Measurements from ENCODE around the gene YWHAQ. TPM values are rescaled to one million over a fixed set of nuclear protein-coding genes. Genes with fewer than 3 reads are reported as not detected.
A peak's percentile ranks its signal among the peaks of the same experiment; 100 is the strongest.

Gene YWHAQ
- total and polyA plus RNA-seq, 8 donors, result 104 to 226 (median 150) TPM

GRCh38 chr2:9652267-9652666 is 21.5 kb upstream of the YWHAQ start:
- no peak for TF ChIP-seq POLR2AphosphoS5 (IDR thresholded peaks at IDR 0.05)
- TF ChIP-seq EP300 (IDR thresholded peaks at IDR 0.05), result no peak
- TF ChIP-seq POLR2A (IDR thresholded peaks at IDR 0.05), result no peak
- TF ChIP-seq CTCF (IDR thresholded peaks at IDR 0.05), result no peak
- Histone ChIP-seq H3K4me1 (peaks cover 0 to 4% (median 0%) of the 10 kb centered on the region in 4 donors), H3K36me3 (no peaks in the 10 kb centered on the region), H3K9me3 (no peaks in the 10 kb centered on the region), H3K27ac (no peak overlapping the region), H3K27me3 (no peaks in the 10 kb centered on the region), H3K4me3 (no peak overlapping the region)
- DNase-seq, result no peak
- intact Hi-C loops (cut with DNase I; ENCODE audit: low total_unique reads), result no loop called here
- WGBS, 5 donors, result 44 to 96% (median 87%) methylated on average over 1 of the region's 1 CpG

GRCh38 chr2:9650119-9650821 is 19.5 kb upstream of the YWHAQ start:
- WGBS, 5 donors, result 61 to 82% (median 76%) methylated on average over 4 of the region's 4 CpGs
- Histone ChIP-seq H3K9me3 (no peaks in the 10 kb centered on the region), H3K27ac (no peak overlapping the region), H3K36me3 (no peaks in the 10 kb centered on the region), H3K27me3 (no peaks in the 10 kb centered on the region), H3K4me1 (peaks cover 0 to 5% (median 2%) of the 10 kb centered on the region in 4 donors), H3K4me3 (no peak overlapping the region)
- TF ChIP-seq POLR2A (IDR thresholded peaks at IDR 0.05), result no peak
- TF ChIP-seq POLR2AphosphoS5 (IDR thresholded peaks at IDR 0.05), result no peak
- no peak for TF ChIP-seq EP300 (IDR thresholded peaks at IDR 0.05)
- TF ChIP-seq CTCF (IDR thresholded peaks at IDR 0.05), result no peak
- intact Hi-C loops (cut with DNase I; ENCODE audit: low total_unique reads), result no loop called here
- DNase-seq, result no peak

GRCh38 chr2:9649261-9649660 is 18.5 kb upstream of the YWHAQ start:
- TF ChIP-seq EP300 (IDR thresholded peaks at IDR 0.05), result no peak
- no peak for TF ChIP-seq CTCF (IDR thresholded peaks at IDR 0.05)
- TF ChIP-seq POLR2AphosphoS5 (IDR thresholded peaks at IDR 0.05), result no peak
- TF ChIP-seq POLR2A (IDR thresholded peaks at IDR 0.05), result no peak
- 50 to 76% (median 59%) methylated on average over 6 of the region's 6 CpGs for WGBS, 5 donors
- no peaks in the 10 kb centered on the region for H3K27me3 ChIP-seq
- peaks cover 4 to 15% (median 11%) of the 10 kb centered on the region in 4 donors for H3K4me1 ChIP-seq
- peak in 1 of 2 donors; percentile 26 for DNase-seq
- no peaks in the 10 kb centered on the region for H3K9me3 ChIP-seq
- no peaks in the 10 kb centered on the region for H3K36me3 ChIP-seq
- intact Hi-C loops (cut with DNase I; ENCODE audit: low total_unique reads), result no loop called here
- no peak overlapping the region for H3K27ac ChIP-seq
- no peak overlapping the region for H3K4me3 ChIP-seq

GRCh38 chr2:9648821-9649220 is 18.0 kb upstream of the YWHAQ start:
- WGBS, 5 donors, result 40 to 87% (median 60%) methylated on average over 7 to 10 of the region's 10 CpGs
- peaks cover 5 to 19% (median 13%) of the 10 kb centered on the region in 4 donors for H3K4me1 ChIP-seq
- intact Hi-C loops (cut with DNase I; ENCODE audit: low total_unique reads), result no loop called here
- H3K27ac ChIP-seq, result peak overlapping the region in 1 of 5 donors; percentile 11
- TF ChIP-seq POLR2AphosphoS5 (IDR thresholded peaks at IDR 0.05) (no peak), POLR2A (IDR thresholded peaks at IDR 0.05) (no peak), EP300 (IDR thresholded peaks at IDR 0.05) (no peak), CTCF (IDR thresholded peaks at IDR 0.05) (no peak)
- DNase-seq, result peak in 1 of 2 donors; percentile 28
- no peaks in the 10 kb centered on the region for H3K9me3 ChIP-seq
- H3K36me3 ChIP-seq, result no peaks in the 10 kb centered on the region
- H3K4me3 ChIP-seq, result no peak overlapping the region
- no peaks in the 10 kb centered on the region for H3K27me3 ChIP-seq
